ENCODE measurements around the gene PPP4R2. TPM values are rescaled to one million over a fixed set of nuclear protein-coding genes. Genes with fewer than 3 reads are reported as not detected.

PPP4R2 gene
- total and polyA plus RNA-seq, 7 donors = 15.1 to 94.1 (median 51.2) TPM

GRCh38 chr3:73029321-73029796 lies 32.7 kb downstream of the PPP4R2 start:
- H3K4me3 ChIP-seq = no peak overlapping the region
- ATAC-seq (peak; percentile 72 to 78 (median 76)), DNase-seq (no peak)
- peaks cover 63% of the 10 kb centered on the region for H3K4me1 ChIP-seq
- 23 to 30% (median 28%) methylated on average over 1 of the region's 1 CpG for WGBS, 3 donors
- intact Hi-C loops (cut with DNase I) = no loop called here
- H3K27me3 ChIP-seq (ENCODE audit: insufficient read depth in 3 of 3, low read length in 2 of 3) = no peaks in the 10 kb centered on the region
- TF ChIP-seq CTCF (IDR thresholded peaks at IDR 0.05) = no peak
- peak overlapping the region; percentile 67 for H3K27ac ChIP-seq
- no peaks in the 10 kb centered on the region for H3K36me3 ChIP-seq (ENCODE audit: insufficient read depth in 1 of 2, low read depth in 1 of 2)
- H3K9me3 ChIP-seq = no peaks in the 10 kb centered on the region

GRCh38 chr3:73030073-73030597 lies 33.5 kb downstream of the PPP4R2 start:
- no peak for TF ChIP-seq CTCF (IDR thresholded peaks at IDR 0.05)
- Histone ChIP-seq H3K27ac (peak overlapping the region; percentile 67), H3K4me3 (no peak overlapping the region), H3K4me1 (peaks cover 61% of the 10 kb centered on the region), H3K9me3 (no peaks in the 10 kb centered on the region), H3K36me3 (ENCODE audit: insufficient read depth in 1 of 2, low read depth in 1 of 2) (no peaks in the 10 kb centered on the region), H3K27me3 (ENCODE audit: insufficient read depth in 3 of 3, low read length in 2 of 3) (no peaks in the 10 kb centered on the region)
- DNase-seq (no peak), ATAC-seq (peak; percentile 54 to 63 (median 60))
- 92 to 94% (median 94%) methylated on average over 1 of the region's 1 CpG for WGBS, 3 donors
- intact Hi-C loops (cut with DNase I) = no loop called here

GRCh38 chr3:73031573-73032103 lies 35.0 kb downstream of the PPP4R2 start:
- no peak for TF ChIP-seq CTCF (IDR thresholded peaks at IDR 0.05)
- no peaks in the 10 kb centered on the region for H3K36me3 ChIP-seq (ENCODE audit: insufficient read depth in 1 of 2, low read depth in 1 of 2)
- WGBS, 3 donors = 17 to 35% (median 23%) methylated on average over 2 of the region's 2 CpGs
- H3K9me3 ChIP-seq = no peaks in the 10 kb centered on the region
- H3K4me1 ChIP-seq = peaks cover 61% of the 10 kb centered on the region
- ATAC-seq (no peak), DNase-seq (no peak)
- H3K27ac ChIP-seq = peak overlapping the region; percentile 14
- H3K27me3 ChIP-seq (ENCODE audit: insufficient read depth in 3 of 3, low read length in 2 of 3) = no peaks in the 10 kb centered on the region
- no peak overlapping the region for H3K4me3 ChIP-seq
- intact Hi-C loops (cut with DNase I) = no loop called here

GRCh38 chr3:73036694-73037591 lies 40.3 kb downstream of the PPP4R2 start:
- intact Hi-C loops (cut with DNase I) = no loop called here
- ATAC-seq (peak in 3 of 4 donors; percentile 20 to 47 (median 32)), DNase-seq (no peak)
- Histone ChIP-seq H3K27ac (no peak overlapping the region), H3K9me3 (no peaks in the 10 kb centered on the region), H3K36me3 (ENCODE audit: insufficient read depth in 1 of 2, low read depth in 1 of 2) (no peaks in the 10 kb centered on the region), H3K4me1 (peaks cover 74% of the 10 kb centered on the region), H3K4me3 (no peak overlapping the region), H3K27me3 (ENCODE audit: insufficient read depth in 3 of 3, low read length in 2 of 3) (no peaks in the 10 kb centered on the region)
- 48 to 73% (median 50%) methylated on average over 3 of the region's 3 CpGs for WGBS, 3 donors
- no peak for TF ChIP-seq CTCF (IDR thresholded peaks at IDR 0.05)

Data from psoas muscle (tissue), 8 donors.